HG03432 (cell line): ENCODE results near the gene TOGARAM2.

Experiments
- ATAC-seq: cut with Tn5 transposase; IDR thresholded peaks from one replicate; pipeline ENCODE4 v1.9.1; 2021; ENCODE audit warnings: mild to moderate bottlenecking, moderate library complexity; ENCODE audit not compliant: unreplicated experiment

TOGARAM2 gene

GRCh38 chr2:28981016-28981441 lies at the start of gene TOGARAM2:
Gene TOGARAM2 (plus strand): TSS chr2:28981298. CDS start chr2:28994835, 13,537 bp downstream.
- ATAC-seq: no peak

- ATAC-seq: no peak
Observed at GRCh38 chr2:28934769-28935168, 46.3 kb upstream of the TOGARAM2 start.

- ATAC-seq: no peak
Observed at GRCh38 chr2:28941008-28941407, 40.1 kb upstream of the TOGARAM2 start.

- ATAC-seq: no peak
Observed at GRCh38 chr2:28944535-28945248, 36.4 kb upstream of the TOGARAM2 start.

GRCh38 chr2:28948160-28948559 lies 32.9 kb upstream of the TOGARAM2 start:
- ATAC-seq: no peak

GRCh38 chr2:28949190-28949589 lies 31.9 kb upstream of the TOGARAM2 start:
- ATAC-seq: no peak

- ATAC-seq: no peak
Observed at GRCh38 chr2:28949617-28950305, 31.3 kb upstream of the TOGARAM2 start.

- no peak for ATAC-seq
Observed at GRCh38 chr2:28950941-28951630, 30.0 kb upstream of the TOGARAM2 start.

GRCh38 chr2:28951910-28952835 lies 28.9 kb upstream of the TOGARAM2 start:
- ATAC-seq: no peak

- ATAC-seq: no peak
Observed at GRCh38 chr2:28952836-28953211, 28.3 kb upstream of the TOGARAM2 start.

GRCh38 chr2:28955467-28955866 lies 25.6 kb upstream of the TOGARAM2 start:
- ATAC-seq: no peak

GRCh38 chr2:28956415-28956826 lies 24.7 kb upstream of the TOGARAM2 start:
- ATAC-seq: no peak

GRCh38 chr2:28956890-28957289 lies 24.2 kb upstream of the TOGARAM2 start:
- ATAC-seq: no peak

- no peak for ATAC-seq
Observed at GRCh38 chr2:28958689-28959088, 22.4 kb upstream of the TOGARAM2 start.

- no peak for ATAC-seq
Observed at GRCh38 chr2:28960401-28960800, 20.7 kb upstream of the TOGARAM2 start.

GRCh38 chr2:28962505-28962904 lies 18.6 kb upstream of the TOGARAM2 start:
- ATAC-seq: no peak

GRCh38 chr2:28970464-28971160 lies 10.5 kb upstream of the TOGARAM2 start:
- ATAC-seq: no peak

- ATAC-seq: no peak
Observed at GRCh38 chr2:28972778-28973335, 8.2 kb upstream of the TOGARAM2 start.

GRCh38 chr2:28974252-28974651 lies 6.8 kb upstream of the TOGARAM2 start:
- ATAC-seq: no peak

- no peak for ATAC-seq
Observed at GRCh38 chr2:28975671-28976070, 5.4 kb upstream of the TOGARAM2 start.
